ENCODE data around the gene ABLIM2.

Gene ABLIM2

DNA sequence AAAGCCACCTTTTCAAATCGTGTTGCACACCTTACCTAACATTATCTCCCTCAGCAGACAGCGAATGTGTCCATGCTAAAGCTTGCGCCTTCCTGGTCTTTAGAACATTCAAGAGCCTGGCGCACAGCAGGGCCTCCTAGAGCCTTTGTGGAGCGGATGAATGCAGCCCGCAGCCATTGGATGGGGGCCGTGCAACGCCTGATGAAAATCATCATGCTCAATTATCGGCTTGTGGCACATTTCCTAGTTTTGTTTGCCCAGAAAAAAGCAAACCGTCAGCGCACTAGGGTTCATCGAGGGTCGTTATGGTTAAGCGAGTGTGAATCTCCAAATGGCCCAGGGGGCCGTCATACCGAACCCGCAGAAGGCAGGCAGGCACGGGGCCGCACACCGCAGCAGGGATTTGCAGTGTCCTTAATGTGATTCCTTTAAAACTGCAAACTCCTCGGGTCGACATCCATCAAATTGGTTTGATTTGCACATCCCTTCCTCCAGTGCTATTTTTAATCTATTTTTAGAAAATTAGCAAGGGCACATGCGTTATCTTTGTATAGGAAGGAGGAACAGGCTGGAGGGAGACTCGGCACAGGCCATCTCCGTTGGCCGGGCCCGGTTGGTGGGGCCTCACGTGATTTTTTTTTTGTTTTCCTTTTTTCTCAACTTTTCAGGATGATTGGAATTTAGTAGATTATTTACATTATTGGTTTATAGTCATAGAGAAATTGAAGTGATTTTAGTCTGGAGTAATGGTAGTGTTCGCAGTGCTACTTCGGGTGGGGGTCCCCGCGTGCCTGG lies 53.1 kb downstream of the ABLIM2 start:
- Histone ChIP-seq H3K4me2 (ENCODE audit: low read depth, low read length) (no peak overlapping the region), H3K4me1 (ENCODE audit: low read length) (no peaks in the 10 kb centered on the region), H3K9me2 (replicated peaks; ENCODE audit: insufficient read depth, low read length) (no peaks in the 10 kb centered on the region), H3K27me3 (replicated peaks; ENCODE audit: insufficient read depth, low read length) (peaks cover 100% of the 10 kb centered on the region), H3F3A (ENCODE audit: insufficient read depth, low read length) (no peaks in the 10 kb centered on the region), H3K9me3 (replicated peaks; ENCODE audit: insufficient read depth, low read length) (no peaks in the 10 kb centered on the region), H3K36me3 (replicated peaks; ENCODE audit: insufficient read depth, low read length) (no peaks in the 10 kb centered on the region), H3K79me2 (ENCODE audit: low read length) (no peaks in the 10 kb centered on the region), H2AFZ (ENCODE audit: low read length) (no peak overlapping the region), H3K9ac (ENCODE audit: low read length) (no peak overlapping the region), H3K27ac (ENCODE audit: low read length) (no peak overlapping the region), H4K20me1 (ENCODE audit: insufficient read depth, low read length) (no peaks in the 10 kb centered on the region), H3K4me3 (ENCODE audit: low read length) (no peak overlapping the region)
- no peak for DNase-seq
- TF ChIP-seq, protein P1, sequence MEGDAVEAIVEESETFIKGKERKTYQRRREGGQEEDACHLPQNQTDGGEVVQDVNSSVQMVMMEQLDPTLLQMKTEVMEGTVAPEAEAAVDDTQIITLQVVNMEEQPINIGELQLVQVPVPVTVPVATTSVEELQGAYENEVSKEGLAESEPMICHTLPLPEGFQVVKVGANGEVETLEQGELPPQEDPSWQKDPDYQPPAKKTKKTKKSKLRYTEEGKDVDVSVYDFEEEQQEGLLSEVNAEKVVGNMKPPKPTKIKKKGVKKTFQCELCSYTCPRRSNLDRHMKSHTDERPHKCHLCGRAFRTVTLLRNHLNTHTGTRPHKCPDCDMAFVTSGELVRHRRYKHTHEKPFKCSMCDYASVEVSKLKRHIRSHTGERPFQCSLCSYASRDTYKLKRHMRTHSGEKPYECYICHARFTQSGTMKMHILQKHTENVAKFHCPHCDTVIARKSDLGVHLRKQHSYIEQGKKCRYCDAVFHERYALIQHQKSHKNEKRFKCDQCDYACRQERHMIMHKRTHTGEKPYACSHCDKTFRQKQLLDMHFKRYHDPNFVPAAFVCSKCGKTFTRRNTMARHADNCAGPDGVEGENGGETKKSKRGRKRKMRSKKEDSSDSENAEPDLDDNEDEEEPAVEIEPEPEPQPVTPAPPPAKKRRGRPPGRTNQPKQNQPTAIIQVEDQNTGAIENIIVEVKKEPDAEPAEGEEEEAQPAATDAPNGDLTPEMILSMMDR (IDR thresholded peaks at IDR 0.05; ENCODE audit: low read length), result no peak
- TF ChIP-seq EZH2phosphoT487 (IDR thresholded peaks at IDR 0.05; ENCODE audit: low read length), result peak; percentile 26; the same call in 1 of the 2 replicates

DNA sequence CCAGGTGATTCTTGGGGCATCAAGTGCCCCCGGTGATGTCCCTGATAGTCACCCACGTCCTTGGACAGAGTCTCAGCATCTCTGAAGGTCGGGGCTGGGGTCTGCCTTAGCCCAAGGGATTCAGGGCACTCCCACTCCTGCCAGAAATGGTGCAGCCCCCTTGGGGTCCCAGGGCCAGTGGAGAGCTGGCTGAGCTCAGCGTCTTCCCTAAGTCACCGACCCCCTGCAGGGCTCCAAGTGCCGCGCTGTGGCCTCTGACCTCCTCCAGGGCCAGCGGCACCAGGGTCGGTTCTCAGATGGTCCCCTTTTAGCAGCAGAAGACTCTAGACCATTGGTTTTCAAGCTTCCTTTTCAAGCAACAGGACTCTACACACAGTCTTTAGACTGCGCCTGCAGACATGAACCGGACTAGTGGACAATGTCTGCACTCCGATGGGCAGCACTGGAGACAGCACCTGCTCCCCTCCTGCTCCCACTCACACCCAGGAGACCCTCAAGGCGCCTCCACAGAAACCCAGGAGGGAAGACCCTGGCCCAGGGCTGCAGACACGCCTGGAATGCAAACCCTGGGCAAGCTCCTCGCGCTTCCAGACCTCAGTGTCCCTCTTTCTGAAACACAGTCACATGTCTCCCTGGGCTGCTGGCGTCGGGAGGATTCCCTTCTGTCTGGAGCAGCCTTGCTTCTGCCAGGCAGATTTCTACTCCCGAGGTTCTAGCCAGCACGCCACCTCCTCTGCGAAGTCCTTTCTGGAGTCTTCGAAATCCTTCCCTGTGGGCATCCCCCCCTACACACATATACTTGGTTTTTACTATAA lies 53.9 kb downstream of the ABLIM2 start:
- no peak for DNase-seq
- H3K9ac ChIP-seq (ENCODE audit: low read length), result no peak overlapping the region
- H3K9me3 ChIP-seq (replicated peaks; ENCODE audit: insufficient read depth, low read length), result no peaks in the 10 kb centered on the region
- no peak overlapping the region for H3K4me2 ChIP-seq (ENCODE audit: low read depth, low read length)
- TF ChIP-seq, protein P1 (IDR thresholded peaks at IDR 0.05; ENCODE audit: low read length), result no peak
- TF ChIP-seq EZH2phosphoT487 (IDR thresholded peaks at IDR 0.05; ENCODE audit: low read length), result no peak
- TF ChIP-seq EZH2 (optimal IDR thresholded peaks at IDR 0.05; ENCODE audit: low read depth, low read length), result no peak
- H3K27ac ChIP-seq (ENCODE audit: low read length), result no peak overlapping the region
- H3K4me3 ChIP-seq (ENCODE audit: low read length), result no peak overlapping the region
- H3F3A ChIP-seq (ENCODE audit: insufficient read depth, low read length), result no peaks in the 10 kb centered on the region
- peaks cover 97% of the 10 kb centered on the region for H3K27me3 ChIP-seq (replicated peaks; ENCODE audit: insufficient read depth, low read length)
- no peaks in the 10 kb centered on the region for H3K4me1 ChIP-seq (ENCODE audit: low read length)
- H3K36me3 ChIP-seq (replicated peaks; ENCODE audit: insufficient read depth, low read length), result no peaks in the 10 kb centered on the region
- H4K20me1 ChIP-seq (ENCODE audit: insufficient read depth, low read length), result no peaks in the 10 kb centered on the region
- H3K79me2 ChIP-seq (ENCODE audit: low read length), result no peaks in the 10 kb centered on the region
- no peaks in the 10 kb centered on the region for H3K9me2 ChIP-seq (replicated peaks; ENCODE audit: insufficient read depth, low read length)
- no peak overlapping the region for H2AFZ ChIP-seq (ENCODE audit: low read length)

DNA sequence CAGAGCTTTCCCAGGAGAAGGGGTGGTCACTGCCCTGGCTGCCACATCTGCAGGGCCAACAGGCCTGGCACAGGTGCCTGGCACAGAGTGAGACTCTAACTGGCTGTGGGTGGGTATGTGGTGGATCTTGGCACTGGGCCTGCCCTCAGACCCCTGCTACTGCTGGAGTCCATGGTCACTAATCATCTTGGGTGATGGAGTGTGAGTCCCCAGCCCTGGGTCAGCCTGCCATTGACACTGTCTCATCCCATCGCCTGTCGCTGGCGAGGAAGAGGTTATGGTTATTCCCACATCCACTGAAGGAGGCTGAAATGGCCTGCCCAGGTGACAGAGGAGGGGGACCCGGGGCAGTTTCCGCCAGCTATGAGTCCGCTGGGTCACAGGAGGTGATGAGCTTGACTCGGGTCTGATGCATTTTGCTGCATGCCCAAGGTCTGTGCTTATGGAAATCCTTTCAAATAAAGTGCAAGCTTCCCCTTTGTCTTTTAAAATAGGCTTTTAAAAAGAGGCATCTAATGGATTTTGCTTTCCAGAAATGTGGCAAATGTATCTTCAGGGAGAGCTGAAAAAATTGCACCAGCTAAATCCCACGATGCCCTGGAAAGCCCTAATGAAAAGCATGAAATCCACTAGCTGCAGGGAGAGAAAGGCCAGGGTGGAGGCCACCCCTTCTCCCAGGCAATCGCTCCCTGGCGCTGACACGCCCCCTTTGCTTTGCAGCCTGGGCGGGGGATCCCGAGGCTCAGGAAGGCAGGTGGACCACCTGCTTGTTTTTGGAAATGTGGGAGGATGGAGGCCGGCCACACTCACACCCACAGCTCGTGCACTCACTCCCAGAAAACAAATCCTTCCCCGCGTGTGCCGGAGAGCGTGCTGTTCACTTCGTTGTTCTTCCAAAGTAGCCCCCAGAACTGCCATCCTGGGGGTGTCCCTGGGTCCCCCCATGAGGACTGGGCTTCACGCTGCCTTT lies 54.9 kb downstream of the ABLIM2 start:
- H3K4me2 ChIP-seq (ENCODE audit: low read depth, low read length), result no peak overlapping the region
- H4K20me1 ChIP-seq (ENCODE audit: insufficient read depth, low read length), result no peaks in the 10 kb centered on the region
- H3K27me3 ChIP-seq (replicated peaks; ENCODE audit: insufficient read depth, low read length), result peaks cover 96% of the 10 kb centered on the region

More for the DNA sequence above, 54.9 kb downstream of the ABLIM2 start:
- Histone ChIP-seq H3K27ac (ENCODE audit: low read length) (no peak overlapping the region), H3K9ac (ENCODE audit: low read length) (no peak overlapping the region), H3F3A (ENCODE audit: insufficient read depth, low read length) (no peaks in the 10 kb centered on the region), H3K9me3 (replicated peaks; ENCODE audit: insufficient read depth, low read length) (no peaks in the 10 kb centered on the region), H3K36me3 (replicated peaks; ENCODE audit: insufficient read depth, low read length) (no peaks in the 10 kb centered on the region), H3K9me2 (replicated peaks; ENCODE audit: insufficient read depth, low read length) (no peaks in the 10 kb centered on the region), H3K4me1 (ENCODE audit: low read length) (no peaks in the 10 kb centered on the region), H3K4me3 (ENCODE audit: low read length) (no peak overlapping the region), H2AFZ (ENCODE audit: low read length) (no peak overlapping the region), H3K79me2 (ENCODE audit: low read length) (no peaks in the 10 kb centered on the region)
- no peak for DNase-seq
- TF ChIP-seq, protein P1 (IDR thresholded peaks at IDR 0.05; ENCODE audit: low read length), result no peak
- TF ChIP-seq EZH2phosphoT487 (IDR thresholded peaks at IDR 0.05; ENCODE audit: low read length) (no peak), EZH2 (optimal IDR thresholded peaks at IDR 0.05; ENCODE audit: low read depth, low read length) (no peak)
